Stimulated activated CD4-positive, alpha-beta T cell treated with anti-CD3 and anti-CD28 coated beads, Interleukin-4, amount 100 ng/mL, for 24 hours (primary cell): ENCODE measurements around the gene COL4A1.

Experiments used
- DNase-seq: peaks from one replicate; pipeline ENCODE4 v3.0.0-alpha.2; 2020

Gene COL4A1

DNA sequence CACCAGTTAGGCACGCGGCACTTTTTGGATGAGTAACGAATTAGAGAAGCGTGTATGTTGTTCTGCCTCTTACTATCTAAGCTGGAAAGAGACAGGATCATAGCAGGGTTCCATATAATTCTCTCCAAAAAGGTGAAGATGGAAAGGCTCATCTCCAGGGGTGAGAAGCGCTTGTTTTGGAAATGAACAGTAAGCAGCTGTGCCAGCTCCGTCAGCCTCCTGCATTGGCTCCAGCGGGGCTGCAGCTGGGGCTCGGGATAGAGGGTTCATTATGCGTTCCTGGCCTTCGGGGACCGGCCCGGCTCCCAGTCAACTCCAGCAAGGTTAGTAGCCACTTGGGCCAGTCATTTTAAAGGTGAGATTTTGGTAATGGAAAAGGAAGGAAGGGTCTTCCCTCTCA lies 155.5 kb downstream of the COL4A1 start:
- DNase-seq: no peak

DNA sequence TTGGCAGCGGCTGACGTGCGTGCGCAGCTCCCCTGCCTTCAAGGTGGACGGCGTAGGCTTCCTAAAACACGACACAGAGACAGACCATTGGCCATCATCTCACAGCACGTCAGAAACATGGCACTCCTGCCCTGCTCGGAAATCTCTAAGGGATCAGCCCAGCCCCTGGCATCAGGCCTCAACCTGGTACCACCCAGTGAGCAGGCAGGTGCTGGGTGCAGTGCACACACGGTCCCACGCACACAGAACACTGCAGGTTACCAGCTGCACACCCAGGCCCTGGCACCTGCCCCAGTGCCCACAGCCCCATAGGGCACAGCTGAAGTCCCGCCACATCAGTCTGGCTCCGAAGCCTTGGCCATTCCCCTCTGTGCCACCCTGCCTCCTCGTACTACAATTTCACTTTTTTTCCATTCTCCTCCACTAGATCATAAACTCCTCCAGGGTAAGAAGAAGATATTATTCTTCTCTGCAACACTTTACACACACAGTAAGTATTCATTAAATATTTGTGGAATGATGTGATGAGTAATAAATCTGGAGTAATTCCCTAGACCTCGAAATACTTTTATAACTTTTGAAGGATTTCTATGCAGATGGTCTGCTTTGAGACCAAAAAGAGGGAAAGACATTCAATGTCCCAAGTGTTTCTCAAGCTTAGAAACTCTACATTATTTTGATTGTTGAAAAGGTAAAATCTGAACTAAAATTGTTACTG lies 156.4 kb downstream of the COL4A1 start:
- no peak for DNase-seq

- no peak for DNase-seq
Measured at GRCh38 chr13:110149036-110149435, 157.9 kb downstream of the COL4A1 start.

DNA sequence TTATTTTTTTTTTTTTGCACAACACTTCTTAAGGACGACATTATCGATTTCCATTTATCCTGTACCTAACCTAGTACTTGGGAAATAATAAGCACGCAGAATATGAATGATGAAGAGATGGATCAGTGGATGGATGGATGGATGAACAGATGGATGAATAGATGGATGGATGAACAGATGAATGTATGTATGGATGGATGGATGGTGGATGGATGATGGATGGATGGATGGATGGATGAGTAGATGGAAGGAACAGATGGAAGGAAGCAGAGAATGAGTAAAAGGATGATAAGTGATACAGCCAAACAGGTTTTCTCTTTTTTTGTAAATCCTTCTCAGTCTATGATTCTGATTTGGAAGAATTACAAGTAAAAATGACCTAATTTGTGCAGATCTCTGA lies 166.9 kb downstream of the COL4A1 start:
- no peak for DNase-seq

- no peak for DNase-seq
Measured at GRCh38 chr13:110138700-110139036, 168.3 kb downstream of the COL4A1 start.

DNA sequence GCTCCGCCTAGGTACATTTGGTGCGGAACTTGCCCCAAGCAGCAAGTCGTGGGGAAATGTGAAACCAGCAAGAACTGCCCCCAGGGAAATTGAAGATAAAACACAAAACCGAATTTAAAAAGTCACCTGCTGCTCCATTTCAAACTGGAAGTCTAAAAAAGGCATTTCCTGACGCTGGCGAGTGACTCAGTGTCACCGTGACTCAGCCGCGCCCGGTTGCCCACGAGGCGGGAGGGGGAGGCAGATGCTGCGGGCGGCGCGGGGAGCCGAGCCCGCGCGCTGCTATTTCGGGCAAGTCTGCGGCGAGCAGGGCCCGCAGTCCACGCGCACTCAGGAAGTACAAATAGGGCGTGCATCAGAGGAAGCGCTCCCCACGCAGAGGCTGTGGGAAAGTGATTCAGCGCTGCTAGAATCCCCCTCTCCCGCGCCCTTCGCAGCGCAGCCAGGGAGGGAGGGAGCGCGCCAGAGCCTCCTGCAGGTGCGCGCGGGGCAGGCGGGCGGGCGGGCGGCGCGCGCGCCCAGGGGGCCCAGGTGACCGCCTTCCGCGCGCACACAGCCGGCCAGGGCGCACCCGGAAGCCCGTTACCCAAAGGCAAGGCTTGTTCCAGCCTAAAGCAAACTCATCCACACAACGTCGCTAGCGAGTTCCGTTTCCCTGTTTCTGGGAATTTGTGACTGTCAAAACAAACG lies 168.8 kb downstream of the COL4A1 start:
- DNase-seq: peak; percentile 69

DNA sequence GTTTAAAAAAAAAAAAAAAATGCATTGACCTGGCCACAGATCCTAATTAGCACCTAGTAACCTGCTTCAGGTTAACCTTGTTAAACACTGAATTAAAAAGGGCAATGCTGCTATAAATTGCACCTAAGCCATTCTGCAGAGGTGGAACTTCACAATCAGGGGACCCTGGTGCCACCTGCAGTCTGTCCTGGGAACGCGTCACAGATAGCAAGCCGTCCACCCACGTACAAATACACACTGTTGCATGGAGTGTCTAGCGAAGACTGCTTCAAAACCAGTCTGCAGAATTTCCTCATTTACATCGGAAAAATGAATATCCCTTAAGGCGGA lies 169.3 kb downstream of the COL4A1 start:
- peak; percentile 14 for DNase-seq

DNA sequence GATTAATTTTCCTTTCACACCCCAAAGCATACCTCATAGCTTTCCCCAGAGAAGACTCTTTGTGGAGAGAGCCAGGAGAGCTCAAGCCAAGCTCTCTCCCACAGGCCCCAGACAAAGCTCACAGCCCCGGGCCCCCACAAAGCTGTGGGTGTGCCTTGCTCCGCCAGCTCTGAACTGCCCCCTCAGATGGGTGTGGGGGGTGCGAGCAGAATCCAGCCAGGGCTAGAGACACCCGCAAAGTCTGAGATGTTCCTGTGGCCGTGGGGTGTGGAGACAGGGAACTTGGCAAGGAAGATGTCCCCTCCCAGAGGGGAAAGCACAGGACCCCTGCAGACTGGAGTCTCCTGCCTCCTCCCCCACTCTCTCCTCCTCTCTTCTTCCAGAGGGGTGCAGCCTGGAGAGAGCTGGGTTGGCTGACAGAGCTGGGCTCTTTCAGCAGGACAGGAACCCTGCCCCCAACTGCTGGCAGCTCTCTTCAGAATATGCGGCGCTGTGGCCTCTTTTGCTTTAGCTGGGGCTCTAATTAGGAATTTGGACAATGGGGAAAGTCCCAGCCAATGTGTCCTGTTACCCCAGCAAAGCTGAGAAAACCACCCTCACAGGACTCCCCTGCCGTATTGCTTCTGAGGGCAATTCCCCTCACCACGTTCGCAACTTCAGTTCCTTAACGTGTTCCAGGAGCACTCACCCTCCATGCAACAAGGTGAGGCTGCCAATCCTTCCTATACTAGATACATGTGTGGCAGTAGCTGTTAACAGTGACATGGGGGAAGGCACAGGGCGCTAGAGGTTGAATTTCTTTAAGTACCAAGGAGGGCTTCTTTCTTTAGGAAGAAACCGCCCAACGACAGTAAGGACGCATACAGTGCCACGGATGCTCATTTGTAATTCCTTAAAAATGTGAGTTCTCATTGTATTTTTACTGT lies 170.0 kb downstream of the COL4A1 start:
- DNase-seq: no peak

DNA sequence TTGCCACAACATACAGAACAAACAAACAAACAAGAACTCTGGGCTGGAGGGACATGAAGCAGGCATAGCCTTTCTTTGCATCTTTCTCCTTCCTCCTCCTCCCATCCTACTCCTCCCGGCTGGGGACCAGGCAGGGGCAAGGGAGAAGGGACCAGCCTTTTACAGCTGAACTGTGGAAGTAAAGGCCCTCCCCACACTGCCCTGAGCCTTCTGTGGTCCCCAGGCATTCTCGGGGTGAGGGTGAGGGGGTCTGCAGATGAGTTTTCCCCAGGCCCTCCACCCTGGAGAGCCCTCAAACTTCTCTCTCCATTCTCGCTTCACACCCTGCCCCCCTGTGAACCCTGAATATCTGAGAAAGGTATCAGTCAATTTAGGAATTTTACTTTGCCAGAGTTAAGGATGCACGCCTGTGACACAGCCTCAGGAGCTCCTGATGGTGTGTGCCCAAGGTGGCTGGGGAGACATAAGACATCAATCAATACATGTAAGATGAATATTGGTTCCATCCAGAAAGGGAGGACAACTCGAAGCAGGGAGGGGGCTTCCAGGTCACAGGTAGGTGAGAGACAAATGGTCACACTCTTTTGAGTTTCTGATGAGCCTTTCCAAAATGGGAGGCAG lies 170.9 kb downstream of the COL4A1 start:
- no peak for DNase-seq

GRCh38 chr13:110134801-110135200 lies 172.2 kb downstream of the COL4A1 start:
- DNase-seq: no peak

DNA sequence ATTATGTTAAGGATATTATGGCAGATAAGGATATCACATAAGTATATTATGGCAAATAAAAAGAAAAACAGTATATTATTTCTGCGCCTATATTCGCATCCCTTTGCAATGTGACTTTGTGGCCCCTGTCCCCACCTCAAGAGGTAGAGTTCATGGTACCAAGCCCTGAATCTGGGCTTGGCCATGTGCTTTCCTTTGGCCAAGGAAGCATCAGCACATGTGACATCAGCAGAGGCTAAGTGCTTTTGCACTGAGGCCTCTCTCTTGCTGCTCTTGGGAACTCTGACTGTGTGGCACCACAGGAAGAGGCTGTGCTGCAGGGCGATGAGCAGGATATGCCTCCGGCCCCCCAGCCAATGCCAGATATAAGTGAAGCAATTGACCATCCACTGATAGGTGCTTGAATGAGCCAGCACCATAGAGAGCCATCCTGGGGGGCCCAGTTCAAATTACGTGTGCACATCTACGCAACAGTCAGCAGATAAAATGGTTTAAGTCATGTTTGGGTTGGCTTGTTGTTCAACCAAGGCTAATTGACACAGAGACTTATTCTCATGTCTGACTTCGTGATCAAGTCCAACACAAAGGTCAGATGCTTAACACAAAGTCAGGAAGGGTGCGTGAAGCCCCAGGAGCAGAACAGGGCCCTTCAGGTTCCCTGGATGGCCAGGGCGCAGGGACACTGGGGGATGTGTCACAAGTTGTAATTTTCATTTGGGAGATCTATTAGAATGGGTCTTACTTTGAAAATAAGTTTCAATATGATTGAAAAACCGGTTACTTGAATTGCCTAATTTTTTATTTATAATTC lies 173.3 kb downstream of the COL4A1 start:
- DNase-seq: no peak

GRCh38 chr13:110132225-110132982 lies 174.6 kb downstream of the COL4A1 start:
- DNase-seq: no peak

- no peak for DNase-seq
Measured at GRCh38 chr13:110131424-110131823, 175.5 kb downstream of the COL4A1 start.

DNA sequence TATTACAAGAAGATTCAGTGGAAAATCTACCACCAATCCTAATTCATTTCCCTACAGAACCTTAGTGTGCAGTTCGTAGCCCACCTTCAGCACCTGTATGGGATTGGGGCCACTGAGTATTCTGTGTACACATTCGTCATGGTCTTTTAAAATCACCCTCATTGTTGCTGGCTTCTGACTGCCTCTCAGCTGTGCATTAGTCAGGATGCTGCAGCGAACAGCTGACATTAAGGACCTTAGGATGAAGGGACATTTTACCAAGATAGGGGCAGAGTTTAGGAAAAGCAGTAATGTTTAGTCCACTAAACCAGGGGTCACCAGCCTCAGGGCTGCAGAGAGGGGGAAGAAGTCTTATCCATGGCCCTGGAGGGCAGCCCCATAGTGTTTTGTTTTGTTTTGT lies 176.5 kb downstream of the COL4A1 start:
- DNase-seq: no peak

GRCh38 chr13:110129539-110130186 lies 177.3 kb downstream of the COL4A1 start:
- no peak for DNase-seq

DNA sequence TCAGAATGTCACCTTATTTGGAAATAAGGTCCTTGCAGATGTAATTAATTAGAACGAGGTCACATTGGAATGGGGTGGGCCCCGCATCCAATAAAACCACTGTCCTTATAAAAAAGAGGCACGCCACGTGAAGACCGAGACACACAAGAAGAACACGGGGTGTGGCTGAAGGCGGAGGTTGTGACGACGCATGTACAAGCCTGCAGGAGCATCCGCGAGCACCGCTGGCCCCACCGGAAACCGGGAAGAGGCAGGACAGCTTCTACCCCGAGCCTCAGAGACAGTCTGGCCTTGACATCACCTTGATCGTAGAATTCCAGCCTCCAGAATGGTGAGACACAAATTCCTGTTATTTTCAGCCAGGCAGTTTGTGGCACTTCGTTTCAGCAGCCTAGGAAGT lies 177.9 kb downstream of the COL4A1 start:
- DNase-seq: no peak

DNA sequence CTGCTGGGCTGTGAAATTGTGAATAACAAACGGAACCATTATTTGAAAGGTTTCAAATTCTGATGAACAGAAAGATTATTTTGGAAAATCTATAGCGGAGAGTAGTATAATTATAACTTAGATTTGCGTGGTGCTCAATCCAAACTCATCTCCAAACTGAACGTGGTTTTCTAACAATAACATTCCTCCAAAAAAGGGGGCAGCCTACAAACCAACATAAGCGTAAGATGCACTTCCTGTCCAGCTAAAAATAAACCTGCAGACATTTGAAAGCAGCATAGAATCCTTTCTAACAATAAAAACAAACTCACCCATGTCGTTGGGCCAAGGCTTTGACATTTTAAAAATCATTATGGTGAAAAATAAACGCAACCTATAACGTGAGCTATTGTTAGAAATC lies 178.4 kb downstream of the COL4A1 start:
- DNase-seq: no peak

- no peak for DNase-seq
Measured at GRCh38 chr13:110127986-110128511, 178.9 kb downstream of the COL4A1 start.

- DNase-seq: no peak
Measured at GRCh38 chr13:110126391-110126961, 180.5 kb downstream of the COL4A1 start.

GRCh38 chr13:110125613-110126272 lies 181.2 kb downstream of the COL4A1 start:
- DNase-seq: no peak
